HG03064 (cell line): ENCODE measurements around the gene MAGEA2B.
"Not testable (repeated sequence)": the region's sequence is repeated elsewhere in the genome, so short reads cannot be mapped to it uniquely, and the experiment has no call there.

Experiments
- ATAC-seq: cut with Tn5 transposase; IDR thresholded peaks from one replicate; pipeline ENCODE4 v1.9.1; 2021; ENCODE audit warnings: low read depth; ENCODE audit not compliant: unreplicated experiment

MAGEA2B gene

GRCh38 chrX:152713815-152714787, at the start of gene MAGEA2B:
Gene MAGEA2B, plus strand, starts transcription at chrX:152714628. Its CDS starts 2,479 bp downstream, at chrX:152717107.
- not testable (repeated sequence) for ATAC-seq

GRCh38 chrX:152674135-152674534, 40.3 kb upstream of the MAGEA2B start:
- no peak for ATAC-seq

GRCh38 chrX:152674652-152675051, 39.8 kb upstream of the MAGEA2B start:
- not testable (repeated sequence) for ATAC-seq

GRCh38 chrX:152681012-152681411, 33.4 kb upstream of the MAGEA2B start:
- not testable (repeated sequence) for ATAC-seq

- ATAC-seq = not testable (repeated sequence)
These were observed 16.2 kb upstream of the MAGEA2B start, which contains the start of gene MAGEA3 for GRCh38 chrX:152697952-152698931. Gene MAGEA3, plus strand, starts transcription at chrX:152698794. Its CDS starts 2,039 bp downstream, at chrX:152700833.

GRCh38 chrX:152700390-152700789, 14.0 kb upstream of the MAGEA2B start:
- ATAC-seq = not testable (repeated sequence)

GRCh38 chrX:152706500-152706899, 7.9 kb upstream of the MAGEA2B start:
- ATAC-seq = not testable (repeated sequence)

GRCh38 chrX:152709173-152709572, 5.3 kb upstream of the MAGEA2B start, which contains the start of gene CSAG2:
Gene CSAG2, minus strand, starts transcription at chrX:152709273. Its CDS starts 161 bp downstream, at chrX:152709112.
- ATAC-seq = not testable (repeated sequence)

GRCh38 chrX:152713195-152713594, 1.2 kb upstream of the MAGEA2B start:
- not testable (repeated sequence) for ATAC-seq

- no peak for ATAC-seq
These were observed 11.0 kb downstream of the MAGEA2B start for GRCh38 chrX:152725409-152725808.

- ATAC-seq = no peak
These were observed 19.0 kb downstream of the MAGEA2B start, which contains the start of the genes CSAG1 and MAGEA12 for GRCh38 chrX:152733261-152733975. Gene CSAG1, minus strand, starts transcription at chrX:152733721. Its CDS starts 1,261 bp downstream, at chrX:152732460. Gene MAGEA12, plus strand, starts transcription at chrX:152733757. Its CDS starts 2,405 bp downstream, at chrX:152736162.

- not testable (repeated sequence) for ATAC-seq
These were observed 19.9 kb downstream of the MAGEA2B start for GRCh38 chrX:152734143-152734858.

GRCh38 chrX:152735101-152735500, 20.7 kb downstream of the MAGEA2B start:
- ATAC-seq = no peak

- no peak for ATAC-seq
These were observed 21.6 kb downstream of the MAGEA2B start for GRCh38 chrX:152735860-152736511.

GRCh38 chrX:152736528-152736927, 22.1 kb downstream of the MAGEA2B start:
- not testable (repeated sequence) for ATAC-seq

- ATAC-seq = no peak
These were observed 24.1 kb downstream of the MAGEA2B start for GRCh38 chrX:152738560-152738959.

- not testable (repeated sequence) for ATAC-seq
These were observed 39.5 kb downstream of the MAGEA2B start, which contains the start of gene MAGEA2 for GRCh38 chrX:152753686-152754650. Gene MAGEA2, minus strand, starts transcription at chrX:152753842. Its CDS starts 2,479 bp downstream, at chrX:152751363.
